Tibial artery (tissue), 4 donors: ENCODE data around the gene MDFI.
A peak's percentile ranks its signal among the peaks of the same experiment; 100 is the strongest.

Experiments
- DNase-seq, 2 donors: peaks; one replicate each; pipeline ENCODE4 v3.0.0-alpha.2; 2019
- H3K27ac ChIP-seq, 2 donors: fragments of 200-600 bp; sonication (generic) in 1 of 2; 1 replicate in 1 of 2; 2 replicates in 1 of 2; pipeline ENCODE4 v1.5.1; 2018 to 2019; ENCODE audit warnings: mild to moderate bottlenecking in 1 of 2
- H3K27me3 ChIP-seq, 2 donors: fragments of 200-600 bp; sonication (generic) in 1 of 2; one replicate each; pipeline versions ENCODE4 v1.5.1 to v1.6.0; 2016 to 2019
- H3K36me3 ChIP-seq, 3 donors: fragments of 200-600 bp; sonication (generic) in 2 of 3; one replicate each; pipeline ENCODE4 v1.5.1; 2016 to 2019; ENCODE audit warnings: mild to moderate bottlenecking in 2 of 3
- H3K4me1 ChIP-seq, 4 donors: fragments of 200-600 bp; sonication (generic) in 2 of 4; 1 replicate in 3 of 4; 2 replicates in 1 of 4; pipeline ENCODE4 v1.5.1; 2016 to 2019
- H3K4me3 ChIP-seq, 2 donors: fragments of 200-600 bp; sonication (generic) in 1 of 2; 1 replicate in 1 of 2; 2 replicates in 1 of 2; pipeline ENCODE4 v1.5.1; 2018 to 2019; ENCODE audit warnings: mild to moderate bottlenecking in 2 of 2
- H3K9me3 ChIP-seq, 3 donors: fragments of 200-600 bp; sonication (generic) in 1 of 3; one replicate each; pipeline ENCODE4 v1.5.1; 2016 to 2019
- intact Hi-C: fragments of 100-400 bp; cut with DNase I; formaldehyde crosslinking; loops from one replicate; pipeline ENCODE4 v1.15.0; 2023; ENCODE audit warnings: low total_unique reads
- TF ChIP-seq, protein P1 (sequence below), 2 experiments: fragments of 200-600 bp in 1 of 2; fragments of 450-650 bp in 1 of 2; IDR thresholded peaks; one replicate each; pipeline ENCODE4 v1.5.1; 2017 to 2019; ENCODE audit warnings: antibody characterized with exemption in 2 of 2, mild to moderate bottlenecking in 1 of 2, moderate library complexity in 1 of 2

The MDFI gene

DNA sequence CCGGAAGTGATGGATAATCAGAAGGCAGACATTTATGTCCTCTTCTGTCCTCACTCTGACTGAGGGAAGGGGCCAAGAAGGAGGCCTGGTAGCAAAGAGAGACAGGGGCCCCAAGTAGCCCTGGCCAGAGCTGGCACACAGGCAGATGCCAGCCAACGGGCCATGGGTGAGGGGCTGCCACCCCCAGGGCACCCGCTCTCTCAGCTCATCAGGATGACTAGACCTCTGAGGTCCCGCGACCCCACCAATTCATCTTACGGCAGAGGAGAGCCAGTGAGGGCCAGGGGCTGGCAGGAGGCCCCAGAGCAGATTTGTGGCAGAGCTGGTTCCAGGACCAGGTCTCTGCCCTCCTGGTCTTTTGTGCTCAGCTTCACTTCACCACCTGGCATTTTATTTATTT lies 43.1 kb upstream of the MDFI start:
- Histone ChIP-seq H3K9me3 (no peaks in the 10 kb centered on the region), H3K4me3 (no peak overlapping the region), H3K27ac (no peak overlapping the region), H3K4me1 (no peaks in the 10 kb centered on the region), H3K36me3 (peaks cover 51 to 92% (median 76%) of the 10 kb centered on the region in 3 donors), H3K27me3 (no peaks in the 10 kb centered on the region)
- intact Hi-C loops, result no loop called here
- no peak for DNase-seq
- TF ChIP-seq, protein P1, sequence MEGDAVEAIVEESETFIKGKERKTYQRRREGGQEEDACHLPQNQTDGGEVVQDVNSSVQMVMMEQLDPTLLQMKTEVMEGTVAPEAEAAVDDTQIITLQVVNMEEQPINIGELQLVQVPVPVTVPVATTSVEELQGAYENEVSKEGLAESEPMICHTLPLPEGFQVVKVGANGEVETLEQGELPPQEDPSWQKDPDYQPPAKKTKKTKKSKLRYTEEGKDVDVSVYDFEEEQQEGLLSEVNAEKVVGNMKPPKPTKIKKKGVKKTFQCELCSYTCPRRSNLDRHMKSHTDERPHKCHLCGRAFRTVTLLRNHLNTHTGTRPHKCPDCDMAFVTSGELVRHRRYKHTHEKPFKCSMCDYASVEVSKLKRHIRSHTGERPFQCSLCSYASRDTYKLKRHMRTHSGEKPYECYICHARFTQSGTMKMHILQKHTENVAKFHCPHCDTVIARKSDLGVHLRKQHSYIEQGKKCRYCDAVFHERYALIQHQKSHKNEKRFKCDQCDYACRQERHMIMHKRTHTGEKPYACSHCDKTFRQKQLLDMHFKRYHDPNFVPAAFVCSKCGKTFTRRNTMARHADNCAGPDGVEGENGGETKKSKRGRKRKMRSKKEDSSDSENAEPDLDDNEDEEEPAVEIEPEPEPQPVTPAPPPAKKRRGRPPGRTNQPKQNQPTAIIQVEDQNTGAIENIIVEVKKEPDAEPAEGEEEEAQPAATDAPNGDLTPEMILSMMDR (IDR thresholded peaks at IDR 0.05), result no peak

DNA sequence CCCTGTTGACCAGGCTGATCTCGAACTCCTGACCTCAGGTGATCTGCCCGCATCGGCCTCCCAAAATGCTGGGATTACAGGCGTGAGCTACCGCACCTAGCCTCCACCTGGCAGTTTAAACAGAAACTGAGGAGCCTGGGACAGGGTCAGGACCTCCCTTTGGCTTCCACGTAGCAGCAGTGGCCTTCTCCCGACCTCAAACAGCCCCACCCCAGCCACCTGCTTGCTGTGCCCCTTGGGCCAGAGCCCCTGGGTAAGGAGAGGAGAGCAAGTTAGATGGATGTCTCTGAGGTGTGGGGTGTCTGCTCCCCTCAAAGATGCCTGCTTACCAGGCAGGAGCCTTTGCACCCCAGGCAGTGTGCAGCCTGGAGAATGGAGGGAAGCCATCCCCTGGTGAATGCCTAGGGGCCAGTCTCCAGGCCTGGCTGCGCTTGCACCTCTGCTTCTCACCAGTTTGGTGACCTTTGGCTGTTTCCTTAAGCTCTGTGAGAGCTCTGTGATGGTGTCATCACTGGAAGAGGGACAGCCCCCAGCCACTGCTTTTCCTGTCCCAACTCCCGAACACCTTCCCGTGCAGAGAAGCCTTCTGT lies 42.1 kb upstream of the MDFI start:
- TF ChIP-seq, protein P1 (IDR thresholded peaks at IDR 0.05), result no peak
- peaks cover 43 to 90% (median 72%) of the 10 kb centered on the region in 3 donors for H3K36me3 ChIP-seq
- H3K9me3 ChIP-seq, result no peaks in the 10 kb centered on the region
- H3K4me1 ChIP-seq, result no peaks in the 10 kb centered on the region
- DNase-seq, result no peak
- H3K4me3 ChIP-seq, result no peak overlapping the region
- no peaks in the 10 kb centered on the region for H3K27me3 ChIP-seq
- intact Hi-C loops, result no loop called here
- H3K27ac ChIP-seq, result no peak overlapping the region

DNA sequence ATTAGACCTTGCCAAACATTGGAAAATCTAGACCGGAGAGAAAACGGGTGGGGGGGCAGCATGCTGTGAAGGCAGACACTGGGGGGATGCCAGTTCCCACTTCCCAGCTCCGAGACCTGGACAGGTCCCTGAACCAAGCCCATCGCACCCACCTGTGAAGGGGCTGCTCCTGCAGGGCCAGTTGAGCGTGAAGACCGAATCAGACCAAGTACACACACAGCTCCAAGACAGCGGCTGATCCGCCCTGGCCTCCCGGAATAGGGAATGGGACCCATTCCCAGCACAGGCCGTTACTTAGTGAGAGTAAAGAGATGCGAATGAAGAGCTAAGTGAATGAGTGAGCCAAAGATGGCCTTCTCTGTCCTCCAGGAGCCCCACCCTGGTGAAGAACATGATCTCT lies 41.5 kb upstream of the MDFI start:
- peaks cover 41 to 84% (median 68%) of the 10 kb centered on the region in 3 donors for H3K36me3 ChIP-seq

DNA sequence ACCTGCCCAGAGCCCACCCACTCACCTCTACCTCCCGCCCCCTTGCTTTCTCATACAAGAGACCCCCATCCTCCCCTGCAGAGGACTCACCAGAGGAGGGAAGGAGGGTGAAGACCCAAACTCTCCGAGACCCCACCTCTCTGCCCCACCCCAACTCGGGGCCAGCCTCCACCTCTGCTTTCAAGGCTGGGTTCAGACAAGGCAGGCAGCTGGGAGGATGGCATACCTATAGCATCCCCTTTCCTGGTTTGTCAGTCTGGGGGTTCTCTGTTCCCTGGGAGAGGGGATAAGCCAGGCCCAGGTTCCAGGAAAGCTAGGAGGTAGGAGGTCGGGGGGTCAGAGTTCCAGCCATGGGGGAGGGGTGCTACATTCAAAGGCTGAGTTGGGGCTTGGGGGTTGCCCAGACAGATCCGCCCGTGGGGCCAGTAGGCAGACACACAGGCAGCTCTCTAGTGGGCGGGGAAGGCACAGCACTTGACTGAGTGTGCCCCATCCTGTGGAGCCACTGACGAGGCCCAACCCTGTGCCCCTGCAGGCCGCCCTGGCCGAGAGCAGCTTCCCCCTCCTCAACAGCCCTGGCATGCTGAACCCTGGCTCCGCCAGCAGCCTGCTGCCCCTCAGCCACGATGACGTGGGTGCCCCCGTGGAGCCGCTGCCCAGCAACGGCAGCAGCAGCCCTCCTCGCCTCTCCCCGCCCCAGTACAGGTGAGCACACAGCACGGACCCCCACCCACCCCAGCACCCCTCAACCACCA lies 40.8 kb upstream of the MDFI start:
- TF ChIP-seq, protein P1 (IDR thresholded peaks at IDR 0.05), result no peak
- intact Hi-C loops, result no loop called here
- no peak overlapping the region for H3K4me3 ChIP-seq
- peak in 1 of 2 donors; percentile 58 for DNase-seq
- peaks cover 0 to 5% (median under 1%) of the 10 kb centered on the region in 4 donors for H3K4me1 ChIP-seq
- H3K27ac ChIP-seq, result no peak overlapping the region
- peaks cover 41 to 83% (median 68%) of the 10 kb centered on the region in 3 donors for H3K36me3 ChIP-seq
- no peaks in the 10 kb centered on the region for H3K27me3 ChIP-seq
- no peaks in the 10 kb centered on the region for H3K9me3 ChIP-seq

More for the DNA sequence above, 41.5 kb upstream of the MDFI start:
- Histone ChIP-seq H3K4me3 (no peak overlapping the region), H3K9me3 (no peaks in the 10 kb centered on the region), H3K4me1 (no peaks in the 10 kb centered on the region), H3K27ac (no peak overlapping the region), H3K27me3 (no peaks in the 10 kb centered on the region)
- intact Hi-C loops, result no loop called here
- no peak for DNase-seq
- TF ChIP-seq, protein P1 (IDR thresholded peaks at IDR 0.05), result no peak

DNA sequence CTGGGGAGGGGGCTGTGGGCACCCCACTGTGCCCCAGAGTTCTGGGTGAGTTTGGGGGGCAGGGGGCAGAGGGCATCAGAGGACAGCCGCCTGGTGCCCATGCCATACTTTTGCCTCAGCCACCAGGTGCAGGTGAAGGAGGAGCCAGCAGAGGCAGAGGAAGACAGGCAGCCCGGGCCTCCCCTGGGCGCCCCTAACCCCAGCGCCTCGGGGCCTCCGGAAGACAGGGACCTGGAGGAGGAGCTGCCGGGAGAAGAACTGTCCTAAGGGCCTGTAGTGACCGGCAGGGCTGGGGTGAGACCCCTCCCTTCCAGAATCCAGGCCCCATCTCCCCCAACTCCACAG lies 39.6 kb upstream of the MDFI start:
- peaks cover 41 to 73% (median 59%) of the 10 kb centered on the region in 3 donors for H3K36me3 ChIP-seq
- intact Hi-C loops, result no loop called here
- H3K27ac ChIP-seq, result no peak overlapping the region
- H3K4me3 ChIP-seq, result no peak overlapping the region
- TF ChIP-seq, protein P1 (IDR thresholded peaks at IDR 0.05), result no peak
- DNase-seq, result peak in 1 of 2 donors; percentile 43
- H3K4me1 ChIP-seq, result peaks cover 0 to 17% (median 6%) of the 10 kb centered on the region in 4 donors
- no peaks in the 10 kb centered on the region for H3K27me3 ChIP-seq
- no peaks in the 10 kb centered on the region for H3K9me3 ChIP-seq
